ENCODE data around the gene ARID5A.

Gene ARID5A

GRCh38 chr2:96506907-96507240 is 29.7 kb upstream of the ARID5A start:
- no peak for DNase-seq

- DNase-seq = peak; percentile 45 to 60
Observed at GRCh38 chr2:96507957-96508520, 28.5 kb upstream of the ARID5A start.

GRCh38 chr2:96508521-96509113 is 27.9 kb upstream of the ARID5A start:
- no peak for DNase-seq

- peak; percentile 68 for DNase-seq
Observed at GRCh38 chr2:96509114-96509846, 27.3 kb upstream of the ARID5A start.

GRCh38 chr2:96509847-96510230 is 26.7 kb upstream of the ARID5A start:
- DNase-seq = no peak

- no peak for DNase-seq
Observed at GRCh38 chr2:96510931-96511595, 25.5 kb upstream of the ARID5A start.

GRCh38 chr2:96511851-96512250 is 24.7 kb upstream of the ARID5A start:
- DNase-seq = no peak

GRCh38 chr2:96512341-96512740 is 24.2 kb upstream of the ARID5A start:
- DNase-seq = no peak

- no peak for DNase-seq
Observed at GRCh38 chr2:96514521-96514920, 22.0 kb upstream of the ARID5A start.

- DNase-seq = no peak
Observed at GRCh38 chr2:96517079-96517478, 19.5 kb upstream of the ARID5A start.

GRCh38 chr2:96520231-96520630 is 16.3 kb upstream of the ARID5A start:
- no peak for DNase-seq

- peak in 1 of 2 experiments; percentile 18 for DNase-seq
Observed at GRCh38 chr2:96520697-96521096, 15.9 kb upstream of the ARID5A start.

- no peak for DNase-seq
Observed at GRCh38 chr2:96521219-96521618, 15.3 kb upstream of the ARID5A start.

- DNase-seq = no peak
Observed at GRCh38 chr2:96522304-96523203, 14.0 kb upstream of the ARID5A start.

GRCh38 chr2:96523659-96524481 is 12.7 kb upstream of the ARID5A start:
- no peak for DNase-seq

GRCh38 chr2:96524482-96525210 is 11.9 kb upstream of the ARID5A start:
- no peak for DNase-seq

- DNase-seq = no peak
Observed at GRCh38 chr2:96525211-96525507, 11.4 kb upstream of the ARID5A start.

GRCh38 chr2:96526101-96526591 is 10.4 kb upstream of the ARID5A start:
- no peak for DNase-seq

GRCh38 chr2:96526615-96527285 is 9.8 kb upstream of the ARID5A start:
- DNase-seq = no peak

- peak in 1 of 2 experiments; percentile 7 for DNase-seq
Observed at GRCh38 chr2:96527286-96528005, 9.1 kb upstream of the ARID5A start.

Data from Kasumi-1 (cell line).